NCI-H748 (cell line): Measurements from ENCODE around the gene PECR.
A peak's percentile ranks its signal among the peaks of the same experiment; 100 is the strongest.
"Not testable (repeated sequence)": the region's sequence is repeated elsewhere in the genome, so short reads cannot be mapped to it uniquely, and the experiment has no call there.

Experiments
- DNase-seq: peaks from one replicate; lab custom pipeline; 2025; ENCODE audit not compliant: unreplicated experiment; lab: John Stamatoyannopoulos, UW

Gene PECR

DNA sequence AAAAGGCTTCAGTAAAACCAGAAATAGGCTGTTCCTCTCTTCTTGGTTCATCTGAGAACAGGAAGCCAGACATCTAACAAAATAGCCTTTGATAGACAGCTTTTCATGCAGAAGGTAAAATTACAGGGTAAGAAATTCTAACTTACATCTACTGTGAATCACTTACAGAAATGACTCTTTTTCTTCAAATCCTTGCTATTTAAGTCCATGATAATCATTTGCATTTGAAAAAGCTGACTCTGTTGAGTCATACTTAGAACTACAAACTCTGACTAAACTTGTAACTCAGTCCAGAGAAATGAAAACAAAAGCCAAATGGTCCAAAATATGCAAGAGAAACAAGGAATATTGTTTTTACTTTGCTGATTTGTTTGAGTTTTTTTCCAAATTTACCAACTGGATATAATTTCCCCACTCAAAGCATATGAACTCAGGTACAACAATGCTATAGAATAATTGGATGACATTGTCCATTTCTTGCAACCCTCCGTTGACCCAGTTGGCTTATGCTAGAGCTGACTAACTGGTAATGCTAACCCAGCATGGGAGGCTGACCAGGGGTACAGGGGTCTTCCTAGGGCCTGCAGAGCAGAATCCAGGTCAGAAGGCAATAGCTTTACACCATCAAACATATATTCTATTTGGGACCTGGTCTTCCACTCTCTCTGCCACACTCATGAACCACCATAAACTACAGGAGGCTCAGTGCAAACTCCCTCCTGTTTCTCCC lies 49.5 kb downstream of the PECR start:
- no peak for DNase-seq

DNA sequence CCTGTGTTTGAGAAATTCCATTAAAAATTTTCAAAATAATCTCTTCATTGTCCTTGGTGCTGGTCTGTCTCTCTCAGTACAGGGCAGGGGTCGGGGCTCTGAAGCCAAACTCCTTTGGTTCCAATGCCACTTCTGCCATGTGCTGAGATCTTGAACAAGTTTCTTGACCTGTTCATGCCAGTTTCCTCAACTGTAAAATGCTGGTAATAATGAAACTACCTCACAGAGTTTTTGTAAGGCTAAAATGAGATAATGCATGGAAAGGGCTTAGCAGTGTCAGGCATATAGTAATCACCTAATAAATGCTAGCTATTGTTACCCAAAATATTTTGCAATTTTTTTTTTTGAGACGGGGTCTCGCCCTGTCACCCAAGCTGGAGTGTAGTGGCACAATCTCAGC lies 51.4 kb downstream of the PECR start:
- DNase-seq = no peak

DNA sequence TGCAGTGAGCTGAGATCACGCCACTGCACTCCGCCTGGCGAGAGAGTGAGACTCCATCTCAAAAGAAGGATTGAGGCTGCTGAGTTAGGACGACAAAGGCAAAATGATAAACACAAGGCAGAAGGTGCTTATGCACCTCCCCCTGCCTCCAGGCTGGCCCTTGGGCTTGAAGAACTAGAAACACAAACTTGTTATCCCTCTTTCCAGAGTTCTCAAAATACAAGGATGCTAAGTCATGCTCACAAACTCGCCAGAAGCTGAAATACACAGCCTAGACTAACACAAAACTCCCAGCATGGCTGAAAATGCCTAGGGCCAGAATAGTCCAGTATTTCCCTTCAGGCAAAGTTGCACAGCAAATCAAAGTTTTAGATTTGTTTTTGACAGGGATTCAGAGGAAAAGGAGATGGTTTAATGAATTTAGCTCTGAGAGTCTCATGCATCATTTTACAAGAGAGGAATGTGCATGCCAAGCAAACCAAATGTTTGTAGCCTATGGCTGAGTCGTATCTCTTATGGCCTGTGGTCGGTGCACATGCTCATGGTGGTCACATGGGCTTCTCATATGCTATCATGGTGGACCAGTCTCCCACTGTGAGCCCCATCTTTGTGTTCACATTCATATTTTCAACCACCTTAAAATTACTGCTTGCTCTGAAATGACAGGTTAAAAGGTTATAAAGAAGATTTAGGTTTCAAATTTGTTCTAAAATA lies 52.0 kb downstream of the PECR start:
- no peak for DNase-seq

DNA sequence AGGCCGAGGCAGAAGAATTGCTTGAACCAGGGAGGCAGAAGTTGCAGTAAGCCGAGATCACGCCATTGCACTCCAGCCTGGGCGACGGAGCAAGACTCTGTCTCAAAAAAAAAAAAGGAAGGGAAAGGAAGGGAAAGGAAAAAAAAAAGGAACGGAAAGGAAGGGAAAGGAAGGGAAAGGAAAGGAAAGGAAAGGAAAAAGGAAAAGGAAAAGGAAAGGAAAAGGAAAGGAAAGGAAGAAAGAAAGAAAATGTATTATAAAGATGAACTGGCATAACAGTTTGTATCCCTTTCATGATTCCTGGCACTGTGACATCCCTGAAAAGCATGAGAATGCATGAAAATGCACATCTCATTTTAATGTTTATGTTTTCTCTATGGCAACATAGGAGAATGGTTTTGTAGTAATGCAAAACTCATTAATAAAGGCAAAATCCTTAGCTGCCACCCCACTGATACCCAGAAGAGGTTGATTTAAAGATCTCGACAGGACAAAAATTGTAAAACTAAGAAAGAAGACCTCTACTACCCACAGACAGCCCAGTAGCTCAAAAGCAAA lies 56.8 kb downstream of the PECR start:
- DNase-seq = no peak

DNA sequence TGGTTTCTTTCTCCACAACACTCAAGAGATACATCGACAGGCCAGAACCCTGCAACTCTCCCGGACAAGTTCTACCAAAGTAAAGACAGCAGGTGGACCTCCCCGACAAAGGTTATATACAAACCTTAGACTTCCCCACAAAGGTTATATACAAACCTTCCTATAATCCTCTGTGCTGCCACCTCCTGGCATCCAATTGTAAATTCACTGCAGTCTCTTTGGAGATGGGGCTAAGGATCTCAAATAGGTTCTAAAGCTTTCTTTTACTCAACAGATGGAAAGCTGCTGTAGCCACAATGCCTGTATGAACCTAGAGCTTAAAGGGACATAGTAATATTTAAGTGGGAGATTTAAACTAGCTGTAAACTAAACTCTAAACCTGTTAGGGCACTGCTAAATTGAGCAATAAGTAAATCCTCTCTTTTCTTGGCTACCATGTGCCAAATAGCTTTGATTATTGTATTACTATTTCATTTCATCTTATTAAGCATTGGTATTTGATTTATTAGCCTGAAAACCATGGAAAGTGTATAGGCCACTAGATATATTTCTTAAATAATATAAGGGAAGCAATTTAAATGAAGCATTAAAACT lies 58.5 kb downstream of the PECR start:
- peak; percentile 61 for DNase-seq

DNA sequence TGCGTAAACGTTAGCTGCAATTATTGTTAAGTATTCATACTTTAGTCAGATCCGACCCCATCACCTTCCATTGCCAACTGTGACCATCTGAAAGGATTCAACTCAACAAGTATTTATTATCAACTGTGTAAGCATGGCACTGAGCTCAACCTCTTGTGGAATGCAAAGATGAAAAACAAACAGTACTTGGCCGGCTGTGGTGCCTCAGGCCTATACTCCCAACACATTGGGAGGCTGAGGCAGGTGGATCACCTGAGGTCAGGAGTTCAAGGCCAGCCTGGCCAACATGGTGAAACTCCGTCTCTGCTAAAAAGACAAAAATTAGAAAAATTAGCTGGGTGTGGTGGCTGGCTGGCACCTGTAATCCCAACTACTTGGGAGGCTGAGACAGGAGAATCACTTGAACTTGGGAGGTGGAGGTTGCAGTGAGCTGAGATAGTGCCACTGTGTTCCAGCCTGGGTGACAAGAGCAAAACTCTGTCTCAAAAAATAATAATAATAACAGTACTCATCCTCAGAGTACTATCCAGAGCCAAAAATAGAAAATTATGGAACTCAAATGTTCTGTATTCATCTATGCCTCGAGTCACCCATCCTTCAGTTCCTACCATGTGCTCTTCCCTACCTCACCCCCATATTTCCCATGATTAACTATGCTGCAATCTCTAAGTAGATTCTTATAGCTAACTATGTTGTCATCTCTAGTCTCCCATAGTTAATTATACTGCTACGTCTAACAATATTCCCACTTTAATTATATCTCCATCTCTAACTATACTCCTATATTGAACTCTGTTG lies 59.6 kb downstream of the PECR start:
- DNase-seq = no peak

DNA sequence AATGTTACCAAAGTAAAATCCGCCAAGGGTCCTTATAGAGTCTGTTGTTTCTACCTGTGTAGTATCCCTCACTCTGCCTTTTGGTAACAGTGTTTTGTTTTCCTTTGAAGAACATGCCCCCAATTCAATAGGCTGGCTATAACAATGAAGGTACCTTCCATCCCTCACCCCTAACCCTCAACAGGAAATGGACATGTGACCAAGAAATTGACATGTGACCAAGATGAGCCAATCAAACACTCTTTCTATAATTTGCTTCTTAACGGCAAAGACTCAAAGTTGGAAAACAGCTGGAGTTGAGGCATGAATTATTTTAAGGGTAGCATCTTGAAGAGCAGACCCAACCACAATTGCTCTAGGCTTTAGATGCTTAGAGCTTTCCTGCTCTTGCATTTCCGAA lies 62.9 kb downstream of the PECR start:
- DNase-seq = no peak

DNA sequence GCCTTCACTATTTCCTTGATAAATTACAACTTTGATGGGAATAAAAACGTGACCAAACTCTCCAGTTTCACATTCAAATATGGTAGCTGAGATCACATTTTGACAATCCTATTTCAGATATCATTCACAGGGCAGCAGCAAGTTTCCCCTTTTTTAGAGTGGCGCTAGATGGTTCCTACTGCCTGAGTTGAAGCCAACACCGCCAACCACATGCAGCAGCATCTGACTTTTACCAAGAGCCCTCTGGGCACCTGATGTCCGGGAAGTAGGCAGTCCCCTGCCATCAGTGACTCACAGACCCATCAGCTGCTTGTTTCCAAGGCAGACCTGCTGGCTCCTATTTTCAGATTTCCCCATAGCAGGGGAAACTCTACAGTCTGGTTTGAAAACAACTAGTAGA lies 64.2 kb downstream of the PECR start:
- DNase-seq = no peak

DNA sequence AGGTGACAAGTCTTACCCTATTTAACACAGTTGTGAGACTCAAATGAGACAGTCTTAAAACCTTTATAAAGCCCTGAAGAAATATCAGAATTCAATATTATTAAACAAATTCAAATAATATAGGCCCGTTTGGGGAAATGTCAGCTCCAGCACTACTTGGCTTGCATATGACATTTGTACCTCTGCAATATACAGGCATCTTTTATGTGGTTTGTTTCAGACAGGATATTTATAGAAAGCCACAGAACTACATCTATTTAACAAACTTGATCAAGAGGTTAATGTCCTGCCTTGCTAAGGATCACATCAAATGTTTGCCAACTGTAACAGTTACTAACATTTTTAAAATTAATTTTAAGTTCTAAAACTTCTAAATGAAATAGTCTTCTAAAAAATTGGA lies 65.0 kb downstream of the PECR start:
- no peak for DNase-seq

DNA sequence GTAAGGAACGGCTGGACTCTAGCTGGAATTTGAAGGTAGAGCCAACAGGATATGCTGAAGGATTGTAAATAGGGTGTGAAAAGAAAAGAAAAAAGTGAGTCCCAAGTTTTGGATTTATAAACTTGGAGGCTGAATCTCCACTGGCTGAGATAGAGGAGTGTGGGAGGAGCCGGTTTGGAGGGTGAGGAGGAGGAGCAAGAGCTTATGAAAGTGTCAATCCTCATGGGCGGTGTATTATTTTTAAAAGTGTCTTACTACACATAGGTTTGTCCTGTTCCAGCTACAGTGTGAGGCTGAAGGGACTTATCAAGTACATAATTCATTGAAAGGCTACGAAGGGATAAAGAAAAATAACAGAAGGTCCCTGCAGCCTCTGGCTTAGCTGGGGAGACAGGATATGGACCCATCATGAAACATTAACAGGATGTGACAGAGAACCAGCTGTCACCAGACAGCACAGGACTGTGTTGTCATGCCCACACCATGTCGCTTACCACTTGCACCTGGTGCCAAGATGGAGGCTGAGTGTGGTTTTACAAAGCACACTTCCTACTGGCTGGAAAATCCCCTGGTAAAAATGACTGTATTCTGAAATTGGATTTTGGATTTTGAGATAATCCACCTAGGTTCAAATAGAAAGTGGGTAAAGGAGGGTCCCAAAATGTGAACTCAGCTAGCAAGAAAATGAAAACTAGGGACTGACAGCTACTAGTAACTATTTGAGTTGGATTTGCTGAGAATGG lies 65.7 kb downstream of the PECR start:
- DNase-seq = peak; percentile 9

DNA sequence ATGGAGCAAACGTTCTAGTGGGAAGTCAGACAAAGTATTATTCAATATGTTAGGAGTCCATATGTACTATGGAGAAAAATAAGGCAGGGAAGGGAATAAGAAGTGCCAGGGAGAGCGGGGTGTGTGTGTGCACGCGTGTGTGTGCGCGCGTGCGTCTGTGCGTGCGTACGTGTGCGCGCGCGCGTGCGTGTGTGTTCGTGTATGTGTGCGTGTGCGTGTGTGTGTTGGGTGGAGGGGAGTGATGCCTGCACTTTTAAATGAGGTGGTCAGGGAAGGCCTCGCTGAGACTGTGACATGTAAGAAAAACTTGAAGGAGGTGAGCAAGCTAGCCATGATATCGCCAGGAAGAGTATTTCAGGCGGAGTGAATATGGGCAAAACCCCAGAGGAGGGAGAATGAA lies 66.6 kb downstream of the PECR start:
- no peak for DNase-seq

DNA sequence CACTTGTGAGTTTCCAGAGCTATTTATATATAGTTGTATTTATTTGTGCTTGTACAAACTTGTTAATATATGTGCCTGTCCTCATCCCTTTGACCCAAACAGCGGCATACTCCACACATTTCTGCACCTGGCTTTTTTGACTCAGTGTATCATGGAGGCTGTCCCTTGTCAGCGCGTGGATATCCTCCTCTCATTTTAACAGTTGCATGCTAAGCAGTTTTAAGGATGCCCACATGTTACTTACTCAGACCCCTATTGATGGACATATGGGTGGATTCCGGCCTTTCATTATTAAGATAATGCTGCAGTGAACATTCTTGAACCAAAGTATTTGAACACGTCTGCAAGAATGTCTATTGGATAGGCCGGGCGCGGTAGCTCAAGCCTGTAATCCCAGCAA lies 67.6 kb downstream of the PECR start:
- no peak for DNase-seq

DNA sequence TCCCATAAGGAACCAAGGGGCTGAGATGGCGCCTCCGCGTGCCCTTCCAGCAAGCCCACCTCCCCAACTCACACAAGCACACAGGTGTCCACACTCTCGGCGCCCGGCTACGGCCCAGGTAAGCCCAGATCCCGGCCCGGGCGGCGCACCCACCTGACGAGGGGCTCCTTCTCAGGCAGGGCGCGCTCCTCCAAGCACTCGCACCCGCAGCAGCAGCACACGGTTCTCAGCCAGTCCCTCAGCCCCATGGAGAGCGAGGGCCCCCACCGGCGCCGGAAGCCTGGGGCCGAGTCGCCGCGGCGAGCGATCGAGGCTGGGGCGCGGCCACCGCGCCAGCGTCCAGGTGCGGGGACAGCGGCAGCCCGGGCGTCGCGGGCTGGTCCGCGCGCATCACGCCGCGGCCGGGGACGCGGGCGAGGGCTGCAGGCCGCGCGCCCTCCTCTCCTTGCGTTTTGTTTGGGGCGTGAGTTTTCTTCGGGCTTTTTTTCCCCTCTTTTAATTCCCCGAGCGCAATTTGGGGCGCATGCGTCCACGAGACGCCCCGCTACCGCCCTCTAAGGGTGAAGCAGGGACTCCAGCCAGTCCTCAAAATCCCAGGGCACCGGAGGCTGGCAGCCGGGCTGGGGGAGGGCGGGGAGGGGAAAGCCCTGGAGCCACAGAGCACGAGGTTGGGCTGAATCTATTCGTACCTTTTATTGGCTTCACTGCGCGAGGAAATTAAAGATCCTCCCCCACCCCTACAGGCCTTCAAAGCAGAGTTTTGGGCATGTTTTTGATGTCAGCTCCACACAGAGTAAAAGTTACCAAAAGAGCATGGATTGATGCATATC lies 68.3 kb downstream of the PECR start, which contains the start of gene MREG:
Gene MREG (minus strand): TSS at position 472 of the 830 bp plus-strand sequence. CDS start 224 bp downstream, at position 248.
- DNase-seq = peak; percentile 86

DNA sequence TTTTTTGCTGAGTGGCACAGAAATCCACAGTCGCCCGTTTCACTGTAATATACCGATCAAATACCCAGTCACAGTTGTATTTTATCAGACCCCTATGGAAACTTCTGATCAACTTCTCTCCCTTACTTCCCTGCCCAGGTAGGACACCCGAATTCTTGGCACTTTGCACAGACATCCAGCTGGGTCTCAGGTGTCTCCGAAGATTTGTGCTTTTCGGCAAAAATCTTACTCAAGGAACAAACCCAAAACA lies 68.9 kb downstream of the PECR start:
- no peak for DNase-seq

DNA sequence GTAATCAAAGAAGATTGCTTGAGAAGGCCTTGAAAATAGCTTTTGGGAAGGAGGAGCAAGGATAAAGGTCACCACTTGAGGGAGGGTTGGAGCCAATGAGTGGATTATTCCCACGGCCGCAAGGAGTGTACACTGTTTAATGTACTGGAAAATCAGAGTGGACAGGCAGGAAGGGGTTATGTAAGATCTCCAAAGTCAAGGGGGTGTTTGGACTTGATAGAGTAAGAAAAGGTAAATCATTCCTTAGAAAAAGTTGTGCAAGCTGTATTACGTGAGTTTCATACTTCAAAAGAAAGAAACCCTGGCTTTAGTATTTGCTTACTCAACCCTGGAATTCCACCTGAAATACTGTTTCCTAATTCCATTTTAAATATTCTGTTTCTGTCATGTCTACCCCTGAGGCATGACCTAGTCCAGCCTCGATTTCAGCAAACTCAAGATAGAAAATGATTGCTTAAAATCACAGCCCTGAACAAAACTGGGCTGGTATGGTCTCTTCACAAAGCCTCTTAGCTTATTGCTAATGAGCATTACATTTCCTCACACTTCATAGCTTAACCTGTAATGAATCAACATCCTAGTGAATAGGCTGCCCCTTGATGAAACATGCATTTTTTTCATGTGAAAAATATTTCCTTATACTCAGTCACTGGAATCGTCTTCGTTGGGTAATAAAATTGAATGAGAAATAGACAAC lies 69.3 kb downstream of the PECR start:
- DNase-seq = no peak

DNA sequence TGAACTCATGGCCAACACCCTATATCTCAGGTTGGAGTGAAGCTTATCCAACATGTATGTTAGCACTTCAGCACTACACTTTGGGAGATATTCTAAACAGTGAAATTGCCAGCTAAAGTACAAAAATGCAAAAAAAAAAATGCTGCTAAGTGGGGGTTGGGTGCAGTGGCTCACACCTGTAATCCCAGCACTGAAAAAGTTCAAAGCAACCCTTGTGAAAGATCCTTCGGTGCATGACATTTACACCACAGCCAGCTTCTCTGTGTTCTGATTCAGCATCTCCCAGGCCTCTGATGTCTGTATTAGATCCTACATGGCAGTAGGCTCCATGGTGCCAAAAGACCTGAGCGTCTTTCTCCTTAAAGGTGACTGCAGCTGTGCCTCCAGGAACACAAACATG lies 72.4 kb downstream of the PECR start:
- DNase-seq = not testable (repeated sequence)

DNA sequence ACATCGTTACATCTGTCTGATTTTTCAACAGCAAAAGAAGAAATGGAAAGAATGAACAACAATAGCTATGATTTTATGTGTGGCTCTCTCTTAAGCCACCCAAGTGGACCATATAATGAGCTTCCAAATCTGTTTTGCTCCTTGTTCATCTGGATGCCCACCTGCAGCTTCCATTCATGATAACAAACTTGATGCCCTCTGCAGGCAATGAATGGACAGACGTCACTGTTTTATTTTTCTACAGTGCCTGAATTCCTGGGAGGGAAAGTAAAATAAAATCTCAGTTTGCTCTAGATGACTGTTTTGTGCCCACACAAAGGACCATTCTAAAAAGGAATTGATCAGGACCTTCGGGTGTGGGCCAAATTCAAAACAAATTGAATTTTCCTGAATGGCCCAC lies 73.2 kb downstream of the PECR start:
- no peak for DNase-seq

DNA sequence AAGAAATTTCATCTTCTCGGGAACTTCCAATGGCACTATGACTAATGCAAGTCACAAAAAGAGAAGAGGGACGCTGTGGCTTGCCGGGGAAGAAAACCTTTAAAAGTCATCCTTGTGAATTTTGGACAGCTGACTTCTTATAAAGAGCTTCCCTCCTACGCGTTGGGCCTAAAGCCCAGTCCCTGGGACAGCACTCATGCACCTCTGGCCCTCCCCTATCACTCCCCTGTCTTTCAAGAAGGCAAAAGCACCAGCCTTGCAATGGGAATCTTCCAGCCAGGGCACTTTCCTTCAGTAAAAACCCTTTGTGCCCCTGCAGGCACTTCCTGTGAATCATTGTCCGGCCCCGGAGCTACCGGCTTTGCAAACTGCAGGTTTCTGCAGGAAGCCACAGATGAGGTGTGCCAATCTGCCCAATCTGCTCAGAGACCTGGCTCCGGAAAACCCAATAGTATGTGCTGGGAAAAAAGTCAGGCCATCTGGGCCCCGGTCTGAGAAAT lies 75.4 kb downstream of the PECR start:
- DNase-seq = no peak

DNA sequence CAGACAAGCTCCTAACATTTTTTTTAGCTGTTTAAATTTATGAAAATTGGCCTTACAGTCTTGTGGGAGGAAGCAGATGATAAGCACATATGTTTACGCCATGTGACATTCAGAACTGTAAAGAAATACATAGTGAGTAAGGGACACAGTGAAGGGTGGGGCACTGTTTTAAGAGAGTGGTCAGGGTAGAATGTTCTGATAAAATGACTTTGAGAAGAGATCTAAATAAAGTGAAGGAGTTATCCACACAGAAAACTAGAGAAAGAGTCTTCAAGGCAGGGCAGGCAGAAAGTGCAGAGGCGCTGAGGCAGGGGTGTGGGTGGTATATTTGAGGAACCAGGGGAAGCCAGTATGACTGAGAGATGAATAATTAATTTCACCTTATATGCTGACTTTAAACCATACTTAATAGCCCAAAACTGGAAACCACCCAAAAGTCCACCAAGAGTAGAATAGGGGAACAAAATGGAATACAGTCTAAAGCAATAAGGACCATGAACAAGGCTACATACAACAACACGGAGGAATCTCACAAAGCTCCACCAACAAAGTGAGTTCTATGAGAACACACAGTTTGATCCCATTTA lies 76.8 kb downstream of the PECR start:
- no peak for DNase-seq
